Transverse colon (tissue), 4 donors: ENCODE data around the gene ATP6AP2.

Source experiments
- EP300 ChIP-seq: sonication (generic); formaldehyde crosslinking; IDR thresholded peaks from one replicate; pipeline ENCODE4 v1.6.1; 2017; ENCODE audit warnings: antibody characterized with exemption, low read depth
- POLR2A ChIP-seq: fragments of 450-650 bp; IDR thresholded peaks from one replicate; pipeline ENCODE4 v1.6.1; 2016; ENCODE audit warnings: antibody characterized with exemption, mild to moderate bottlenecking, moderate library complexity
- POLR2AphosphoS5 ChIP-seq, 3 donors: sonication (generic); formaldehyde crosslinking; IDR thresholded peaks; one replicate each; pipeline ENCODE4 v1.6.1; 2016; ENCODE audit warnings: antibody characterized with exemption in 3 of 3
- TF ChIP-seq, protein P1 (sequence below), 5 experiments: fragments of 200-600 bp in 3 of 5; fragments of 450-650 bp in 2 of 5; sonication (generic) in 3 of 5; IDR thresholded peaks; 1 replicate in 2 of 5; 2 replicates in 3 of 5; pipeline ENCODE4 v1.5.1; 2016 to 2017; ENCODE audit warnings: antibody characterized with exemption in 5 of 5, inconsistent platforms in 3 of 5, mild to moderate bottlenecking in 2 of 5, moderate library complexity in 1 of 5

DNA sequence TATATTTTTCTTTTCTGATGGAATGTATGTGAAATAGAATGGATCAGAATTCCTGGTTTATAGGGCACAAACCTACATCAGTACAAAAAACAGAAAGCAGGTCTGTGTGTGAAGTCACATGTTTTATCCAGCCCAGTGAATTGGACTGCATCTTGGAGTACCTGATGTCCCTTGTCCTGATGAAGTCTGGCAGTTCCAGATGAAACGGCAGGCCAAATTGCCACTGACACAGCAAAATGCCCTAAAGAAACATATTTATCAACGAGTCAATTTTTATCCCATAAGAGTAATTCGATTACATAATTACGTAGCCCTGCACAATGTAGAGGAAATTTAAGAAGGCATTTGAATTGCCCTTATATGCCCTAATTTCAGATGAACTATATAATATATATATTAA is 37.8 kb upstream of the ATP6AP2 start:
- TF ChIP-seq, protein P1, sequence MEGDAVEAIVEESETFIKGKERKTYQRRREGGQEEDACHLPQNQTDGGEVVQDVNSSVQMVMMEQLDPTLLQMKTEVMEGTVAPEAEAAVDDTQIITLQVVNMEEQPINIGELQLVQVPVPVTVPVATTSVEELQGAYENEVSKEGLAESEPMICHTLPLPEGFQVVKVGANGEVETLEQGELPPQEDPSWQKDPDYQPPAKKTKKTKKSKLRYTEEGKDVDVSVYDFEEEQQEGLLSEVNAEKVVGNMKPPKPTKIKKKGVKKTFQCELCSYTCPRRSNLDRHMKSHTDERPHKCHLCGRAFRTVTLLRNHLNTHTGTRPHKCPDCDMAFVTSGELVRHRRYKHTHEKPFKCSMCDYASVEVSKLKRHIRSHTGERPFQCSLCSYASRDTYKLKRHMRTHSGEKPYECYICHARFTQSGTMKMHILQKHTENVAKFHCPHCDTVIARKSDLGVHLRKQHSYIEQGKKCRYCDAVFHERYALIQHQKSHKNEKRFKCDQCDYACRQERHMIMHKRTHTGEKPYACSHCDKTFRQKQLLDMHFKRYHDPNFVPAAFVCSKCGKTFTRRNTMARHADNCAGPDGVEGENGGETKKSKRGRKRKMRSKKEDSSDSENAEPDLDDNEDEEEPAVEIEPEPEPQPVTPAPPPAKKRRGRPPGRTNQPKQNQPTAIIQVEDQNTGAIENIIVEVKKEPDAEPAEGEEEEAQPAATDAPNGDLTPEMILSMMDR (IDR thresholded peaks at IDR 0.05) = no peak
- TF ChIP-seq POLR2A = no peak
- TF ChIP-seq POLR2AphosphoS5 (IDR thresholded peaks at IDR 0.05) = no peak
- no peak for TF ChIP-seq EP300
